GM18867 (cell line): ENCODE measurements around the gene HOXC4.
"Not testable (repeated sequence)": the region's sequence is repeated elsewhere in the genome, so short reads cannot be mapped to it uniquely, and the experiment has no call there.

ENCODE experiments used
- ATAC-seq: cut with Tn5 transposase; IDR thresholded peaks from one replicate; pipeline ENCODE4 v1.9.1; 2021; ENCODE audit warnings: mild to moderate bottlenecking, moderate library complexity; ENCODE audit not compliant: unreplicated experiment

Gene HOXC4

GRCh38 chr12:54039417-54040147 lies 14.1 kb upstream of the HOXC4 start:
- ATAC-seq = no peak

- no peak for ATAC-seq
Measured at GRCh38 chr12:54040148-54040494, 13.5 kb upstream of the HOXC4 start.

- ATAC-seq = no peak
Measured at GRCh38 chr12:54040648-54041047, 13.0 kb upstream of the HOXC4 start.

- ATAC-seq = no peak
Measured at GRCh38 chr12:54041097-54041690, 12.4 kb upstream of the HOXC4 start.

- not testable (repeated sequence) for ATAC-seq
Measured at GRCh38 chr12:54042033-54042432, 11.6 kb upstream of the HOXC4 start.

GRCh38 chr12:54042970-54043853 lies 10.4 kb upstream of the HOXC4 start:
- no peak for ATAC-seq

- no peak for ATAC-seq
Measured at GRCh38 chr12:54044425-54045103, 9.1 kb upstream of the HOXC4 start.

GRCh38 chr12:54045401-54045800 lies 8.2 kb upstream of the HOXC4 start:
- ATAC-seq = no peak

GRCh38 chr12:54045868-54046521 lies 7.6 kb upstream of the HOXC4 start:
- no peak for ATAC-seq

GRCh38 chr12:54046809-54047159 lies 6.9 kb upstream of the HOXC4 start:
- no peak for ATAC-seq

GRCh38 chr12:54047160-54047963 lies 6.3 kb upstream of the HOXC4 start:
- no peak for ATAC-seq

GRCh38 chr12:54047964-54048303 lies 5.7 kb upstream of the HOXC4 start:
- no peak for ATAC-seq

- ATAC-seq = no peak
Measured at GRCh38 chr12:54048406-54049093, 5.1 kb upstream of the HOXC4 start.

GRCh38 chr12:54049108-54049507 lies 4.5 kb upstream of the HOXC4 start:
- ATAC-seq = no peak

GRCh38 chr12:54050482-54050810 lies 3.2 kb upstream of the HOXC4 start:
- no peak for ATAC-seq

GRCh38 chr12:54051026-54051842 lies 2.4 kb upstream of the HOXC4 start:
- ATAC-seq = no peak

GRCh38 chr12:54051874-54052437 lies 1.7 kb upstream of the HOXC4 start:
- ATAC-seq = no peak

GRCh38 chr12:54052438-54053002 lies 1.1 kb upstream of the HOXC4 start:
- no peak for ATAC-seq
